ENCODE results near the gene SLAMF6.

Gene SLAMF6

DNA sequence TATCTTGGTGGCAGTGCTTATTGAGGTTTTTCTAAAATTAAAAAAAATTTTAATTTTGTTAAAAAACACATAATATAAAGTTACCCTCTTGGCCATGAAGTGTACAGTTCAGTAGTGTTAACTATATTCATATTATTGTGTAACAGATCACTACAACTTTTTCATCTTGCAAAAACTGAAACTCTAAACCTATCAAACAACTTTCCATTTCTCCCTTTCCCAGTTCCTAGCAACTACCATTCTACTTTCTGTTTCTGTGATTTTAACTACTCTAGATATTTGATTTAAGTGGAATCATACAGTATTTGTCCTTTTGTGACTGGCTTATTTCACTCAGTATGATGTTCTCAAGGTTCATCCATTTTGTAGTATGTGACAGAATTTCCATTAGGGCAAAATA is 55.5 kb downstream of the SLAMF6 start:
- no peak for DNase-seq (ENCODE audit: low read depth, low spot score)

DNA sequence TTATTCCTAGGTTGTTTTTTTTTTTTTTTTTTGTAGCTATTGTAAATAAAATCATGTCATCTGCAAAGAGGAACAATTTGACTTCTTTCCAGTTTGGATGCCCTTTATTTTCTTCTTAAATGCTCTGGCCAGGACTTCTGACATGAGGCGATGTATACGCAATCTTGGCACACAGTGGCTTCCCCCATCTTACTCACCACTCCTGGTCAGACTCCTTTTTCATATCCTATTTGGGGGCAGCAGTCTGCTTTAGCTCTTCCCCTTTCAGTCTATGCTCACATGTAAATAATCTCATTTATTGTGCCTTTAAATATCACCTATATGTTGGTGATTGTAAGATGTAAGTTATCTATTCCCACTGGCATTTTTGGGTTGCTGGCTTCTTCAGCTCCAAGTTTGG is 56.1 kb downstream of the SLAMF6 start:
- DNase-seq (ENCODE audit: low read depth, low spot score) = no peak

DNA sequence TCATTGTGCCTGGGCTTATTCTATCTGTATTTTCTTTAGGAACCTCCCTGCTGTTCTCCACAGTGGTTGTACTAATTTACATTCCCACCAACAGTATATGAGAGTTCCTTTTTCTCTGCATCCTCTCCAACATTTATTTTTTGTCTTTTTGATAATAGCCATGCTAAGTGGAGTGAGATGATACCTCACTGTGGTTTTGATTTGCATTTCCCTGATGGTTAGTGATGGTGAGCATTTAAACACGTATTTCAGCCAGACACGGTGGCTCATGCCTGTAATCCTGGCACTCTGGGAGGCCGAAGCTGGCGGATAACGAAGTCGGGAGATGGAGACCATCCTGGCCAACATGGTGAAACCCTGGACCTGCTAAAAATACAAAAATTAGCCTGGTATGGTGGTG is 57.9 kb downstream of the SLAMF6 start:
- no peak for DNase-seq (ENCODE audit: low read depth, low spot score)

DNA sequence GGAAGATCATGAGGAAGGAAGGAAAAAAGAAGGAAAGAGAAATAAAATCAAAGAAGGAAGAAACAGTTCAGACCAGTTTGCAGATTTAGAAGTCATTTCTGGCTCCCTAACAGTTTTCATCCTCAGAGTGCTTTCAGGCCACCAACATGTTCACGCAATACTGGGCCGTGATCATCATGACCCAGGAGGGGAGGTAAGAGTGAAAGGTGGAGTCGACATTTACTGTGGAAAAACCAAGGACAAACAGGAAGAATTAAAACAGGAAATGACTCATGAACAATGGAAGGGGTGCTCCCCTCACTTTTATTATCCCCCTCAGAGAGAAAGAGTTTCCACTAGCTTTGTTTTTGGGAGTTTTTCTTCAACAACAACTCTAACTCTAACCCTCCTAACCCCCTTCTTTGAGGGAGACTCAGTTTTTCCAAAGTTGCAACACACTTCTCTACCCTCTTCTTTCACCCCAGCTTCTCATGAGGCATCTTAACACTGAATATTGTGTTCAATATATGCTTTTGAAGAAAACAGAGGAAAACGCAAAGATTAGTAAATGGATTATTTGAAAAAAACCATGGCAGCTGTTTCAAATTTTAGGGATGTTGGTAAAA is 62.3 kb downstream of the SLAMF6 start:
- DNase-seq (ENCODE audit: low read depth, low spot score) = no peak

DNA sequence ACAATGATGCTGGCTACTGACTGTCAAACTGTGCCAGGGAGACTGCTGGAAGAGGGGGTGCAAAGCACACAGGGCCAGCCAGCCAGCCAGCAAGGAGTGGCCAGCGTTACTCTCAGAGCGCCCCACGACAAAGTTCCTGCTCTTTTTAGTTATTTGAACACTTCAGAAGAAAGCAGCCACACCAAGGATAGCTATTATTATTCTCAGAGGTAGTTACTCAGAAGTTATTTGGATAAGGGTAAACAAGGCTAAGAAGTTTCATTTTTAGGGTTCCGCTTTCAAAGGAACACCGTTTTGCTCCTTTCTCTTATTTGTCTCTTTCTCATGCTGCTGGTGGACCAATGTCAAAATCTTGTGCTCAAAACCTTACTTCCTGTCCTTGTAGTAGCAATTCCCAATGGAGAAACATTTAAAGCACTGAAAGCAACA is 62.8 kb downstream of the SLAMF6 start:
- DNase-seq (ENCODE audit: low read depth, low spot score) = no peak

DNA sequence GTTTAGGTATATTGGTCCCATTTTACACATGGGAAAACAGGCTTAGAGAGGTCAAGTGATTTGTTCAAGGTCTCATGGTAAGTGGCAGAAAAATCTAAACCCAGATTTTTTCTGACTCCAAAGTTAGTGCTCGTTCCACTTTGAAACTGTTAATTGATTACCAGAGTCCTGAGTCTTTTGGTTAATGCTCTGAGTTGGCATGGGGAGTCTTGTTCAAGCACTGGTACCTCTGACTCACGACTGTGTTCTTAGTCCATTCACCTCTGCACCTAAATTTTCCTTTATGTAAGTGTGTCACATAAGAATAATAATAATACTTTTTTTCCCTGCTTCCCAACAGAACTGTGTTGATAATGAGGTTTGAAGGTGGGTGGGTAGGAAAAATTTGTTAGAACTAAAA is 63.4 kb downstream of the SLAMF6 start:
- DNase-seq (ENCODE audit: low read depth, low spot score) = no peak

DNA sequence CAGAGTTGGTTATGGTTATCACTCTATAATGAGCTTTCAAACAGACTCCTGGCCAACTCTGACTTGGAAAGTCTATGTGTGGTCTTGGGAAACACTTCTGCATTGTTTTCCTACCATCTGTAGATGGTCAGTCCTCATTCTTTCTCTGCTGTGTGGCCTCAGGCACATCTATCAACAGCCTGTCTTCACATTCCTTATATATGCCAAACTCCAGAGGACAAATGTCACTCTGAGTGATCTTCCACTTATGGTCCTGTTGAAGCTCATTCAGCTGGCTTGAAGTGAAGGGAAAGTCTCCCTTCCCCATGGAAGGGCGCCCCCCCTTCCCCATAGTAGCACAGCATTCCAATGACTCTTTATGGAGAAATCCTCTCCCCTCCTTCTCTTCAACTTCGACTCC is 64.0 kb downstream of the SLAMF6 start:
- DNase-seq (ENCODE audit: low read depth, low spot score) = no peak

DNA sequence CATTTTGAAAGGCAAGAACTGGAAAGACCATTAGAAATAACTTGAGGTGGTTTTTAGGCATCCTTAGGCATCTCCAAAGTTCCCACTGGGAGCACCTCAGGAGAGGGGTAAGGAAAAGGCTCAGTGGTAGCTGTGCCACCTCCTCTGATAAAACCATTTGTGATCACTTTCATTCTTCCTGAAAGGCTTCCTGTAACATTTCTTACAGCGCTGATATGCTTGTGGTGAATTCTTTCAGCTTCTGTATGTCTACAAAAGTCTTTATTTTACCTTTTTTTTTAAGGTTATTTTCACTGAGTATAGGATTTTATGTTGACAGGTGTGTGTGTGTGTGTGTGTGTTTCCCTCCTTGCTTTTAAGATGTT is 67.9 kb downstream of the SLAMF6 start:
- no peak for DNase-seq (ENCODE audit: low read depth, low spot score)

DNA sequence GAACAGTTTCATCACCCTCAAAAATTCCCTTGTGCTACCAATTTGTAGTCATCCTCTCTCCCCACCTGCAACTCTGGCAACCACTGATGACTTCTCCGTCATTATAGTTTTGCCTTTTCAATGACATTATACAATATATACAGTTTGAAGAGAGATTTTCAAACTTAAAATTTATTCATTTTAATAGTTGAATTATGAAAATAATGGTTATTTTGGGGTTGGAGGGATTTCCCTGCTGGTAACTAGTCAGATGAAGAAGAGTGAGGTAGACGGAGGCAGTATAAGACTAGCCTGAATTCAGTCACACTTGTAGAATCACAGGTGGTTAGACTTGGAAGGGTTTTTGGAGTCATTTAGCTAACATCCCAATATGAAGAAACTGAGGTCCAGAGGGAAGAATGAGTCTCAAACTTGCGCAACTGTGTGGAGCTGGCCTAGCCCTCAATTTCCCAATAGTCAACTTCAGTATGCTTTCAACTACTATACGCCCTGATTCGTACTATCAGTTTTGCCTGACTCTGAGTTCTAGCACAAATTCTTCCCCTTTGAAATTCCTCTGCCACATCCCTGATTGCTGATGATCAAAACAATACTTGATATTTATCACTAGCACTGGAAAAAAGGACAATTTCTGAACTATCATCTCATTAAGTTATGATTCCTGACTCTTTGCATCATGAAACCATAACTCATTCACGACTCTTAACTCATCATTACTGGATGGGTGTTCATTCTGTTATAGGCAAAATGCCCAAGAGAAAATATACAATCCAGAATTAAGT is 68.5 kb downstream of the SLAMF6 start:
- no peak for DNase-seq (ENCODE audit: low read depth, low spot score)

DNA sequence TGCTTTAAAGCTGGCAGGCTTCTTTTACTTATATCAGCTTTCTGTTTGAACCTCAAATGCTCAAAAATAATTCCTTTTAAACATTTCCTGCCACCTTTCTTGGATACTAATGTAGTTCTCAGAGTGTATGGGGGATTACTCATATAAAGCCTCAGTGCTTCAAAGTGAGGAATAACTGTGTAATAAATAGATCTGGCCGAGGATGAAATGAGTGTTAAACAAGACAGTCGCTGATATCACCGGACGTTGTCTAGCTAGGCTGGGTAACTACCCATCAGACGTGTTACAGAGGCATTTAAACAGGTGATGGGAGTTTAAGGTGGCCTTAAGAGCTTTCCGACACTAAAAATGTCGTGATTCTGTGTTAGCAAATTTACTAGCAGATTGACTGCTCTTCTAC is 69.6 kb downstream of the SLAMF6 start:
- no peak for DNase-seq (ENCODE audit: low read depth, low spot score)

DNA sequence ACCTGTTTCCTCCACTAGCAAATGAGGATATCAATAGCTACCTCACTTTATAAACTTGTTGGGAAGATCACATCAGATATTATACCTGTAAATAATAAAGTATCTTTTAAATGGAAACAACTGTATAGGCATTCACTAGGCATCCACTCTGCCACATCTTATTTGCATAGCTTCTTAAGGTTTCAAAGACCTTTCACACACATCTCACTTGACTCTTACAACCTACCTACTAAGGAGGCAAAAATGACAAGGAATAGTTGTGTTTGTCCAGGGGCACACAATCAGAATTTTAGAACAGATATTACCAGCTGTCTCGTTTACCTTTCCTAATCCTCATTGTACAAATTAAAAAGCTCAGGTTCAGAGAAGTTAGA is 71.2 kb downstream of the SLAMF6 start:
- DNase-seq (ENCODE audit: low read depth, low spot score) = no peak

DNA sequence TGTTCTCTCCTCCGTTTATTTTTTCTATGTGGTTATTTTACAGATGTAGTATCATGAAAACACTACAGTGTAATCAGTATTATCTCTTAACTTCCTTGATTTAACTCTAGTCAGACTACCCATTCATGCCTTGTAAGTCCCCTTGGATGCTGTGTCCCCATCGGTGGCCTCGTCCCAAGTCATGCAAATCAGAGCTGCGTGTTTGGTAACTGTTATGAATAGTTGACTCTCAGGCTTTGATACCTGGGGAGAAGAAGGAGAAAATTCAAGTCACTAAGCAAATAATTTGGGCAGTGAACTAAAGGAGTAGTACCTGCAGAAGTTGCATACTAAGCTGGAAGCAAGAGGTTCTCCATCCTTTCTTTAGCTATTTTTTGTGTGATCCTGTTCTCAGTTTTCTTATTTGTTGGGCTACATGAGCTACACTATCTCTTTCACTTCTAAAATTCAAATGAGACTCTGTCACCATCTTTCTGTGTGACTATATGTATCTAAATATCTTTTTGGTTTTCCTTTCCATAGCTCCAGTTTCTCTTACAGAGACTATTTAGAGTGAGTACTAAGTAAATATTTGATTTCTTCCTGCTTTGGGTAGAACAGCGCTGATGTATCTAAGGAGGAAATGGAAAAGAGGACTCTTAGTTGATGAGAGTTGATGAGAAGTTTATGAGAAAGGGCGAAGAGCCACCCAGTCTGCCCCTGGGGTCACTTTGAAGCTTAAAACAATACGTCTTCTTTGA is 71.8 kb downstream of the SLAMF6 start:
- DNase-seq (ENCODE audit: low read depth, low spot score) = no peak

DNA sequence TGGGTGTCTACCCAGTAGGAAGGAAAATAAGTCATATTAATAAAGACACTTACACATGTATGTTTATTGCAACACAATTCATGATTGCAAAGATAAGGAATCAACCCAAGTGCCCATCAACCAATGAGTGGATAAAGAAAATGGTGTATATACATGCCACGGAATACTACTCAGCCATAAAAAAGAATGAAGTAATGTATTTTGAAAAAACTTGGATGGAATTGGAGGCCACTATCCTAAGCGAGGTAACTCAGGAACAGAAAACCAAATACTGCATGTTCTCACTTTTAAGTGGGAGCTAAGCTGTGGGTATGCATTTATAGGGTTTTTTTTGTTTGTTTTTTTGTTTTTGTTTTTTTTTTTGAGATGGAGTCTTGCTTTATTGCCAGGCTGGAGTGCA is 73.6 kb downstream of the SLAMF6 start:
- DNase-seq (ENCODE audit: low read depth, low spot score) = no peak

DNA sequence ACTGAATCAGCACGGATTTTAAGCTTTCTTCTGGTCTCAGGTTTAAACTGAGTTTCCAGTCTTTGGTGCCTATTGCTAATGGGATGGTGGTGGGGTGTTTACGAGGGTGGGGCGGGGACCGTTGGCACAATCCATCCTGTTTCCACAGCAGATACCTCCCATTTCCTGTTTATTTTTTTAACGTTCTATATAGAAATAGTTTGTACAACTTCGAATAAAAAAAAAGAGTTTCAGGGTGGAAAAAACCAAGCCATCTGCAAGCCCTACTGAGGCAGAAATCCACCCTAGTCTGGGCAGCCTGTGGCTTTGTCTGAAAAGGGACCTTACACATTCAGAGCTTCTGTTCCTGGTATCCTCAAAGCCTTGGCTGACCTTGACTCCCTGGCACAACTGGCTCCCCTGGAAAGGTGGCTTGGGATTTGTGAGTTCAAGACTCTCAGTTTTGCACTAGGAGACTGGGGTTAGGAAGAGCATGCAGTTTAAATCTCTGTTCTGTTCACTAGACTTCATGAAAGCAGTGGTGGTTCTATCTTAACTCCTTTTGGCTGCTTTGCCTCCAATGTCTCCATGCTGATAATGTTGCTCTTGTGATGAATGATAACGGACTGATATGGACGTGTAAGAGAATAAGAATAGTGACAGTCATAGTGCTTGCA is 76.0 kb downstream of the SLAMF6 start:
- no peak for DNase-seq (ENCODE audit: low read depth, low spot score)

DNA sequence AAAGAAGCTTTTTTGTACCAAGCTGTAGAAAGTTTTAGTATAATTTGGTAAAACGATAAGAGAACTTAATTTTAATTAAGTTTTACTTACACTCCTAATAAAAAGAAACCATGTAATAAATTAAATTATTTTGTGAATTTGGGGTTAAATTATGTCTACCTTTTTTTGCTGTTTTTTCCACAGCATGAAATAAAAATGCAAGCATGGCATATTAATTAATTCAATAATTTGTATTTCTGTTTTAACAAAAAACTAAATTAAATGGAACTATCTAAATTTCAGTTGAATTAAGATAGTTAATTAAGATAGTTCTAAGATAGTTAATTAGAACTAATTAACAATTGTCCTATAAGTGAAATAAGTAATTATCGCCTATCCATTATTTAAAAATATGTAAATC is 83.3 kb downstream of the SLAMF6 start:
- no peak for DNase-seq (ENCODE audit: low read depth, low spot score)

DNA sequence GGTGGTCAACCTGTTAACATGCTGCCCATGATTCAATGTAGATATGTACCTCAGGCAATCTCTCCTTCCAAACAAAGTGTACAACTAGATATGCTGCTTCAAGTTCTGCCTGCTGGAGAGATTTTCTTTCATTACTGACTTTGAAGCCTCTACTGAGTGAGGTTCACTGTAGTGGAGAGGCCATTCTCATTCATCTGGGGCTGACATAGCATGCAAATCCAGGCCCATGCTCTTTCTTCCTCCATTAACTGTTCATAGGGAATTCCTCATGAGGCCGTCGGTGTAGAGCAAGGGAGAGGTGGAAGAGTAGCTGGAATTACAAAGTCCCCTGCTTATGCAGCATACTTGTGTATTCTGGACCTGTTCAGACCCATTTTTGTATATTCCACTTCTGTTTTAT is 84.1 kb downstream of the SLAMF6 start:
- no peak for DNase-seq (ENCODE audit: low read depth, low spot score)

DNA sequence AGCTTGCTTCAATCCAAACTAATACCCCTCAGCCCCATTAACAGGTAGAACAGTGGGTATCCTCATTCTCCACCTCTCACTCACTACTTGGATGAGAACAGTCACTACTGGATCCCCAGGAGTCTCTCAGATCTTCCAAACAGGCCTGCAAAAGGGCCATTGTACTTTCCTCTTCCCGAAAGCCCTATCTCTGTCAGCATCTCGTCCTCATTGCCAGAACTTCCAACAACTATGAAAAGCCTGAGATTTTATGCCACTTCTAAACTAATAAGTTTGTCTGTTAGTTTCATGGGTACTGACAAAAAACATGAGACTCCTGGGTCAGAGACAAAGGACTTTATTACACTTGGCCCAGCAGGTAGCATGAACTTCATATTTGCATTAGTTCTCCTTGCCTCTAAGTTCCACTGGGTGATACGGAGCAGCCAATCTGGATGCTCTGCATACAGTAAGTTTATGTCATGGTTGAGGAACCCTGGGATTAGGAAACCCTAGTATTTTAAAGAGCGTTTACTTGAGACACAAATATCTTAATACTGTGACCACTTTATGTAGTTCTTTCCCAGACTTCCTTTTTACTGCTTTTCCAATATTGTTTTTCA is 84.6 kb downstream of the SLAMF6 start:
- no peak for DNase-seq (ENCODE audit: low read depth, low spot score)

DNA sequence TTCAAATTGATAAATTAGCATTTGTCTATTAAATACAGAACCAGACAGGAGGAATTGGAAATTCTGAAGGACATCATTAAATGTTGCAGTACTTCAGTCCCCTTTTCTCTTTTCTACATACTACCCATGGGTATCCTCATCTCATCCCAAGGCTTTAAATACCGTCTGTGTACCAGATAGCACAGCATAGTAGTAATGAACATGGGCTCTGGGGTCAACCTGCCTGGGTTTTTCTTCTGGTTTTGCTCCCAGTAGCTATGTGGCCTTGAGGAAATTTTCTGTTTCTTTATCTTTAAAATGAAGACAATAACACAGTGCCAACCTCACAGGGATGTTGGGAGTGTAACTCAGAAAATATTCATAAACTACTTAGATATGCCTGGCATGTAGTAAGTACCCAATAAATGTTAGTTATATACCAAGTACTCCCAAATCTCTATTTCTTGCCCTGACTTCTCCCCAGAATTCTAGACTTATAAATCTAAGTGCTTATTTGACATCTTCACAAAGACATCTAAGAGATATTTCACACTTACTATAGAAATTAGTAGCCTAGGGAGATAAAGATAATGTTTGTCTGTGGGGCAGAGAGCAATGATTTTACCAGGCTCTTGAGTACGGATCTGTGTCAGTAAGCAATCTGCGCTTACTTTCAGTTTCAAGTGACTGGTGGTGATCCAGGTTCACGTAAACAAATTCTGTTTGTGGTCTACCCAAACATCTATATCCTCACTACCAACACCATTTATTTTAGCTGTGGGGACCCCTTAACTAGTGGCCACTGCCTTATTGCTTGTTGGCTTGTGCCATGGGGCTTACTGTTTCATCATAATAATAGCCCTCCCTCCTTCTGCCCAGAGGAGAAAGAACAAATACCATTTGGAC is 85.4 kb downstream of the SLAMF6 start:
- DNase-seq (ENCODE audit: low read depth, low spot score) = no peak

DNA sequence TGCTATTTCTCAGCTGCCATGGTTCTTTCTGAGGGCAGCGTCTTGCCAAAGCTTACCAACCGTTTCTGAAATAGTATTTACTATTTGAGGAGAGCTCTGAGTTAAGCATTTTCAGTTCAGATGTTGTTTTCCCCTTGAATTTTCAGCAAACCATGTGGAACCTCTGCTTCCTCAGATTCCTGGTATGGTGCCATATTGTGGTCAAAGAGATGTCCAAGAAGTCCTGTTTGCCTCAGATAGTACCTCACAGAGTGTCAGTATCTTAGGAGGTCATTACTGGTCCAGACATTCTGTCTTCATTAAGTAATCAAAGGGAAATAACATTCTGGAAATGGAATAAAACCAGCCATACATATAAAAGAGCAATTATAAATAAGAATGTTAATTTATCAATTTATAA is 86.1 kb downstream of the SLAMF6 start:
- DNase-seq (ENCODE audit: low read depth, low spot score) = no peak
